Epithelial cell of proximal tubule (primary cell): ENCODE measurements around the gene ZC3H14. TPM values are rescaled to one million over a fixed set of nuclear protein-coding genes. Genes with fewer than 3 reads are reported as not detected.

Experiments
- DNase-seq: peaks from one replicate; pipeline ENCODE4 v3.0.0-alpha.2; 2011; ENCODE audit warnings: low read depth
- H3K4me3 ChIP-seq: 2 replicates; pipeline ENCODE4 v1.5.1; 2011; ENCODE audit warnings: low read depth, mild to moderate bottlenecking, low read length
- CTCF ChIP-seq: conservative IDR thresholded peaks from 2 replicates; pipeline ENCODE4 v1.5.1; 2012; ENCODE audit warnings: low read depth, mild to moderate bottlenecking, low read length
- total RNA-seq: library from RNA; depleted of rRNA; stranded (reverse); fragments of >200 nt; gene quantifications from 2 replicates; pipeline ENCODE4 v1.2.3, GENCODE V29; 2015

The ZC3H14 gene
- total RNA-seq, 1 donor from 2014 or later, result 55.1 TPM

DNA sequence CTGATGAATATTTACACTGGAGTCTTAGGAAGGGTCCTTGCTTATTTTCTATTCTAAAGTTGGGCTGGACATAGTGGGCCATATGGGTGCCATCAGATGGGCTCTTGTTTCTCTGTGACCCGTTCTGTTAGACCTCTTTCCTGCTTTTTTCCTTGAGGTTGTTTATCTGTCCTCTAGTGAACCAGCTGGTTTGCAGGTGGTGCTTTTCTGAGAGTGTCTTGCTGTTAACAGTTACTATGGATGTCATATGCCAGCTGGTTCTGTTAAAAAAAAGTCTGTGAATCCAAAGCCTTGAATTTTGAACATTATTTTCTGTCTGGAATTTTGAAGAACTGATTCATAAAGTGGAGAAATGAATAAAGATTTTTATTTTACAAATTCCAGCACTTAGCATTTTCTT lies 29.2 kb downstream of the ZC3H14 start:
- no peak for TF ChIP-seq CTCF
- DNase-seq, result no peak
- no peak overlapping the region for H3K4me3 ChIP-seq

GRCh38 chr14:88597038-88597437 lies 34.2 kb downstream of the ZC3H14 start:
- TF ChIP-seq CTCF, result no peak
- no peak for DNase-seq
- H3K4me3 ChIP-seq, result no peak overlapping the region

GRCh38 chr14:88597601-88598000 lies 34.8 kb downstream of the ZC3H14 start:
- DNase-seq, result no peak
- H3K4me3 ChIP-seq, result no peak overlapping the region
- TF ChIP-seq CTCF, result no peak

DNA sequence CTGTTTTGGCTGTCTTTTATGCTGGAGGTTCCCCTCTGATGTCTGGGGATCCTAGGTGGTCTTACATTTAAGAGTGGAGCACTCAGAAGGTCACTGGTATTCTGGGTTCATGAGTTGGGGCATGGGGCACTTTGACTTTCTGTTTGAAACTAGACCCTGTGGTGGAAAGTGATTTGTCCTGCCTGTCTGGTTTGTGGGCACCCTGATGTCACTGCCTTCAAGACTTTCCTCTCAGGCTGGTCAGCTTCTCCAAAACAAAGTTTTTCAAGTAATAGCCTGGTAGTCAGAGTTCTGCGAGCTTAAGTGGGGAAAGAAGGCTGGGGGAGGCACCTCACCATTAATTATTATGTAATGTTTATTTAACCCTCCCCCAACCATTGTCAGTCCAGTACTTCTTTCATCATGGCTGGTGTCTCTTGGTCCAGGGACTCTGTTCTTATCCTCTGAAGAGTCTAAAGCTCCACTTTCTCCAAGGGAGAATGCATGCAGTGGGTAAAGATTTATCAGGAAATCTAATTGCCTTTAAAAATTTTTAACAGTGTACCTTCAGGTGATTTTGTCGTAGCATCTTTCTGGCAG lies 35.3 kb downstream of the ZC3H14 start:
- no peak overlapping the region for H3K4me3 ChIP-seq
- DNase-seq, result no peak
- no peak for TF ChIP-seq CTCF

DNA sequence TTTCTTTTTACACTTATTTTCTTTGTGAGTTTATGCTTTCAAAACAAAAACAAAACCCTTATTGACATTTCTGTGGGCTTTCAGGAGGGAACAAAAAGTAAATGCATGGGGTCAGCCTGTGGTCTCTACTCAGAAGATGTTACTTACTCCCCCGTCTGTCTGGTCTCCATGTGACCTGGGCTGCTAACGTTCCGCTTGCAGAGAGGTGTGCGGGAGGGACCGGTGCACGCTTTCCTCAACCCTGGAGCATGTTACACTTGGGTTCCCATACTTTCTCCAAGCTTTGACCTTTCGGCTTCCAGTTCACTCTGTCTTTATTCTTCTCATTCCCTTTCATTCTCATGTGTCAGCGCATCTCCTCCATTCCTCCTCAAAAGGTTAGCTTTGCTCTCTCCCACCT lies 36.5 kb downstream of the ZC3H14 start:
- TF ChIP-seq CTCF, result no peak

GRCh38 chr14:88599761-88600439 lies 37.1 kb downstream of the ZC3H14 start:
- no peak for DNase-seq
- H3K4me3 ChIP-seq, result no peak overlapping the region
- TF ChIP-seq CTCF, result no peak

More for the DNA sequence above, 36.5 kb downstream of the ZC3H14 start:
- no peak for DNase-seq
- no peak overlapping the region for H3K4me3 ChIP-seq

DNA sequence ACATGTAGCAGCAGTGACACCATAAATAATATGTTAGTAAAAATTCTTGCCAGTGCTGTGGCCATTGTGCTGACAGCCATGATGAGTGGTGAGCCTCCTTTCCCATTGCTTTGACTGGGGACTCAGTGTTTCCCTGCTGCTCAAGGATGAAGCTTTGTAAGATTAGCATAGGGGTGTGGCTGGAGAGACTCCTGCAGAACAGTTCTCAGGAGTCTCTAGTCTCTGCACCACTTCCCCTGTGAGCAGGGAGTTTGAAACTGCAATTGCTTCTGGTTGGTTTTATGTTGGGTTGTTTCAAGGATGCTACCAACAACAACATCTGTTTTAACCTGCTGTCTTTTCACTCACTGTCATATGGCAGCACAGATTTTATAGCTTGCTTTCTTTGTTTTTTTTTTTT lies 41.4 kb downstream of the ZC3H14 start:
- H3K4me3 ChIP-seq, result no peak overlapping the region
- no peak for TF ChIP-seq CTCF
- DNase-seq, result no peak
